ENCODE data around the gene LRP2BP. TPM values are rescaled to one million over a fixed set of nuclear protein-coding genes. Genes with fewer than 3 reads are reported as not detected.

LRP2BP gene
- 6.9 TPM for polyA plus RNA-seq (ENCODE audit: insufficient read length)
- long read RNA-seq, donor 1, partial matches to known transcripts: 14 of 21 reads
- long read RNA-seq, donor 1, other reads (novel, unspliced or antisense): 7 of 21 reads
- long read RNA-seq, donor 2, partial matches to known transcripts: 0 of 14 reads
- long read RNA-seq, donor 2, other reads (novel, unspliced or antisense): 14 of 14 reads
- long read RNA-seq, donor 3: 0 reads
- long read RNA-seq, donor 4: 0 reads
- long read RNA-seq, donor 5, partial matches to known transcripts: 41 of 46 reads
- long read RNA-seq, donor 5, other reads (novel, unspliced or antisense): 5 of 46 reads
- long read RNA-seq, donor 6, partial matches to known transcripts: 20 of 20 reads
- long read RNA-seq, donor 6, other reads (novel, unspliced or antisense): 0 of 20 reads
- long read RNA-seq, donor 7: 0 reads
- long read RNA-seq, donor 8: 0 reads

DNA sequence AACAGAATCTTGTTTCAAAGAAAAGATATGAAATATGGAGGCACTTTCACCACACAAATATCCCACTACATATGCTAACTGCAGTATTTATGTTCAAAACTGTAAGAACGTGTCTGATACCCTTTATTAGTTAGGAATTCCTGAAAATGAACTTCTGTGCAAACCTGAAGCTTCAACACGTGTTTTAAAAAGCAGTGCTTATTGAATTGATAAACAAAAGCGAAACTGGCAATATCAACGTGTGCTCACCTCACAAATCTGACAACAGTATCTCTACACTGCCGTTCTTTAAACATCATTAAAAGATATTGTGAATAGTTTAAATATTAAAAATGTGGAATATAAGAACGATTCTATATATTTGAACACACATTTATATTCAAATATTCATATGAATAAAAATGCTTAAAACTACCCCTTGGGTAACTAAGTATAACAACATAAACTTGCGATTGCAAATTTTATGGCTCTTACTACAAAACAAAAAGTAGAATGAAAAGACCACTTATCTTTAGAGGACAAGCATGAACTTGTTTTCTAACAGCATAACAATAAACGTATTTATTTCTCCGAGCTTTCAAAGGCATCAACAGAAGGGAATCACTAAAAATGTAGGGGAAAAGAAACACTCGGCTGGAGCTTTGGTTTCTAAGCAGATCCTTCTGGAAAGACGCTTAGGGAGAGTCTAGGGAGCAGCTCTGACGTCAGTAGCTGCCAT is at the start of gene LRP2BP:
TSS of gene LRP2BP (minus strand) at position 687 of the 718 bp plus-strand sequence. CDS start 17,738 bp downstream, outside the sequence.
- peak; percentile 87 for DNase-seq

DNA sequence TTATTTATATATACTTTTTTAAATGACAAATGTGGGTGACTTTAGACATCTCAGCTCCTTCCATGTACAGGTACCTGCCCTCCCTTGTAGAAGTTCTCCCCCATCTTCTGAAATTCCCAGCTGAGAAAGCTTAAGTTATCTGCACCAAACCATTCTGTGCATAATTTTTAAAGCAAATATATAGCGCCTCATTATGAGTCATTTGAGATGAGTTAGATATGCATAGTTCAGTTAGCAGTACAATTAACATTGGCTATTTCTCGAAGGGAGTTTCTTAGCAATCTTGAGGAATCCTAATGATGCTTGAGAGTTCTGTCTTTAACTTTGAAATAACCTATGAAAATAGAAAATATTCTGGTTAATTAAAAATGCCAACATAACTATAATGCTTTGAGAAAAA is 49.5 kb upstream of the LRP2BP start:
- DNase-seq: no peak

DNA sequence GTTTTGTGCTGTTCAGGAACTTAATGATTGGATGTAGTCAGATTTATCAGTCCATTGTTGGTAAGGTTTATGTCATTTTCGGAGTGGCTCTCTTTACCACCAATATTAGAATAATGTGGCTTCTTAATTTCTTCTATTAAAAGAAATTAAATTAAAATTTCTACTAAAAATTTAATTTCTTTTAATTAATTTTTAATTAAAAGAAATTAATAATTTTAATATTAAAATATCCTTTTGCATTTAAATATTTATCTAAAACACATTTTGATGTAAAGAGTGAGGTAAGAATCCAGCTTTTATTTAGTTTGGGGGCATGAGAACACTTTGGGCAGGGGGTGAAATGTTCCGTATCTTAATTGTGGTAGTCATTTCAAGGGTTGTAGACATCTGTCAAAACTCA is 45.8 kb upstream of the LRP2BP start:
- DNase-seq: no peak

DNA sequence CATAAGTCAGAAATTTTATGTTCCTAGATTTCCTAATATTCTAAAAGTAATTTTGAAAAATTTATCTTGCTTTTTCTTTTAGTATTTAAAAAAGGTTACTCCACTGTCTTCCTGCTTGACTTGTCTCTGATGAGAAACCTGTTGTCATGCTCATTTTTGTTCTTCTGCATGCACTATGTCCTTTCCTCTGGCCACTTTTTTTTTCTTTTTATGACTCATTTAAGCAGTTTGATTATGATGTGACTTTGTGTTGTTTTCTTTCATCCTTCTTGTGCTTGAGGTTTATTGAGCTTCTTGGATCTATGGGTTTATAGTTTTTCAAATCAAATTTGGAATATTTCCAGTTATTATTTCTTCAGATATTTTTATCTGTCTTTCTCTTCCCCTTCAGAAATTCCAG is 42.1 kb upstream of the LRP2BP start:
- DNase-seq: no peak

- no peak for DNase-seq
These were observed 39.7 kb upstream of the LRP2BP start for GRCh38 chr4:185435466-185435865.

- no peak for DNase-seq
These were observed 33.9 kb upstream of the LRP2BP start for GRCh38 chr4:185429660-185430059.

DNA sequence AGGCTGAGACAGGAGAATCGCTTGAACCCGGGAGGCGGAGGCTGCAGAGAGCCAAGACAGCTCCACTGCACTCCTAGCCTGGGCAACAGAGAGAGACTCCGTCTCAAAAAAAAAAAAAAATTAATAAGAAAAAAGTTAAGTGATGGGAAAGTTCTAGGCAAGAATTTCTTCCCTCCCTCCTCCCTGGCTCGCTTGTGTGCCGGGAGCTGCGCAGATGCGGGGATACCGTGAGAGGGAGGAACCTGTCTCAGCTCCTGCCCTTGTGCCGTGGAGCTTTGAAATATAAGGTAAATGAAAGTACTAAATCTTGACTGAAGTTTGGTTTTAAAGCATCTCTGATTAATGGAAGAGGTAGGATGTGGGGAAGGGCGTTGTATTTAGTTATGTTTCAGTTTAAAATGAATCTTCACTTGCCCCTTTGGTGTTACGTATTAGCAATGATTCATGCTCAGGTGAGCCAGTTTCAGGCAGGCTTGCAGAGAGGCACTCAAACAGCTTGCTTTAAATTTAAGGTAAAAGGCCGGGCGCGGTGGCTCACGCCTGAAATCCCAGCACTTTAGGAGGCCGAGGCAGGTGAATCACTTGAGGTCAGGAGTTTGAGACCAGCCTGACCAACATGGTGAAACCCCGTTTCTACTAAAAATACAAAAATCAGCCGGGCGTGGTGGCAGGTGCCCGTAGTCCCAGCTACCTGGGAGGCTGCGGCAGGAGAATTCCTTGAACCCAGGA is 31.4 kb upstream of the LRP2BP start:
- DNase-seq: no peak

DNA sequence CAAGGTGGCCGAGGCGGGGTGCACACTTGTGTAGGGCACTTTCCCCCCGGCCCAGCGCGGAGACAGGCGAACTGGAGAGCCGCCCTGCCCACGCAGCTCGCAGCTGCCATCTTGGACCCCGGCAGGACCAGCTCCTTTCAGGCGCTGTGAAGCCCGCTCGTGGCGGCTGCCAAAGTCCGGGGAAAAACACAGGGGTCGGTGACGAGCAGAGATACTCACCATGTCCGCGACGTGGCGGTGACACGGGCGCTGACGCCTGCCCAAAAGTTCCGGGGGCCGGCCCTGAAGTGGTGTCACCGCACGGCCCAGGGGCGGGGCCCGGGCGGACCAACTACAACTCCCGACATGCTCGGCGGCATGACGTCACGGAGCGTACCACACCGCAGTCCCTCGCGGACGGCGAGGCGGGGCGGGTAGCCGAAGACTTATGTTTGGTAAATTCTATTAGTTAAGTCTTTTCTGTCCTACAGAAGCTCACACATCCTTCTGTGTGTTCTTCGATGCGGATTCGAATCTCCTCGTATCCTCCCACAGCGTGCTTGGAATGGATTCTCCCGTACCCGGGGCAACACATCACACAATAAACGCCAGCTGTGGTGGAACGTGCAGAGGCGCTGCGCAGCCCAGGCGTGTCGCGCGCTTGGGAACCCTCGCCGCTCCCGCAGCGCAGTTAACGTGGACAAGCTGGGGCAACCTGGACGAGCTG is 30.1 kb upstream of the LRP2BP start, which contains the start of gene UFSP2:
TSS of gene UFSP2 (minus strand) at position 318 of the 706 bp plus-strand sequence. CDS start at position 222, 96 bp downstream.
- DNase-seq: peak; percentile 91

DNA sequence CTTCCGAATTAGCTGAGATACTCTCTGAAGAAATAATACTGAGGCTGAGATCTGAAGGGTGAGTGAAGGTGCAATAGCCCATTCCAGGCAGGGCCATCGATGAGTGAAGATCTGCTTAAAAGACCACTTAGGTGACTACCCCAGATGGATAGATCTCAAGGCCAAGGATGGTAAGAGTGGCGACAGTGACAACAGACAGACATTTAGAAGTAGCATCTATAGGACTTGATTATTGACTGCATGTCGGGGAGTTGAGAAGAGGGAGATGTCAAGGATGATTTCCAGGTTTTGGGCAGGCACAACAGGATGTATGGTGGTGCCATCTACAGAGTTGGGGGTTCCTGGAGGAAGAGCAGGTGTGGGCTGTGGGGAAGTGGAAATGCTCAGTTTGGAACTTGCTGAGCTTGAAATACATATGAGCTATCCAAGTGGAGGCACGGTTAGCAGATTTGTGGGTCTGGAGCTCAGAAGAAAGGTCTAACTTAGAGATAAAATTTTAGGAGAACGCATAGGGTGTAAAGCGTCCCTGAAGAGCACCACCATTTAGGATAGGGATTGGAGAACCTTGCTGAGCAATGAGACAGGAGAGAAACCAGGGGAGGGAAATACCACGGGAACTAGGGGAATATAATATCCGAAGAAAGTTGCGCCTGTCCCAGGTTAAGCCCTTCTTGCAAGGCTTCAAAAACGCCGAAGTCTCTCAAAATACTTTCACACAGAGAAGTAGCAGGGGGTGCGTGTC is 29.4 kb upstream of the LRP2BP start:
- peak; percentile 22 for DNase-seq

GRCh38 chr4:185421366-185422124 is 25.8 kb upstream of the LRP2BP start:
- DNase-seq: no peak

DNA sequence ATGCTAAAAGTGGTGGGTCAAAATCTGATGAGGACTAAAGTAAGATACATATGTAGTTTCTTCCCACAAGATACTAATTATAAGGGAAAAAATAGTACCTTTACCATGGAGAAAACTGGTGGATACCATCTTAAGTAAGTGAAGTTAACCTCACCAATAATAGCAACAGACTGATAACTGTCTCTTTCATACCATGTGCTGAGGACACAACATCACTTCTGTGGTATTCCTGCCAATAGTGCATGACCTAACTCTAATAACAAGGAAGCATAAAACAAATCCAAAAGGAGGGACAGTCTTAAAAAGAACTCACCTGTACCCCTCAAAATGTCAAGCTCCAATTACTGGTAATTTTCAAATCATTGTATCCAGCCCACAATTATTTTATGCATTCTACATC is 21.2 kb upstream of the LRP2BP start:
- no peak for DNase-seq

GRCh38 chr4:185412412-185412811 is 16.7 kb upstream of the LRP2BP start:
- DNase-seq: no peak

DNA sequence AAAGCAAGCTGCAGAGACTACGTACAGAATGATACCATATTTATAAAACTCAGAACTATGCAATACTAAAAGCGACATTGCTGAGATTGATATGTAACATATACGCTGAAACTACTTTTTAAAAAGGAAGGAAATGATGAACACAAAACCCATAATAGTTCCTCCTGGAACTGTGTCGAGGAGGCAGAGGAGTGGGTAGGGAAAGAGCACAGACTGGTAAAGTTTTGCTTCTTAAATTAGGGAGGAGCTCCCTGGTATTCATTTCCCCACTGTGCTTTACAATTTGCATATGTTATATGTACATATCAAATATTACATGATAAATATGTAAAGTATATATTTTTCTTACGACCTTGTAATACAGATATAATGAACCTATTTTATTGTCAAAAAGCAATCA is 16.1 kb upstream of the LRP2BP start:
- no peak for DNase-seq

- DNase-seq: no peak
These were observed 12.7 kb upstream of the LRP2BP start for GRCh38 chr4:185408432-185408831.

- no peak for DNase-seq
These were observed 9.7 kb upstream of the LRP2BP start for GRCh38 chr4:185405296-185405999.

- no peak for DNase-seq
These were observed 8.3 kb upstream of the LRP2BP start for GRCh38 chr4:185404031-185404430.

- no peak for DNase-seq
These were observed 3.7 kb upstream of the LRP2BP start for GRCh38 chr4:185399466-185399865.

- DNase-seq: no peak
These were observed 2.9 kb upstream of the LRP2BP start for GRCh38 chr4:185398618-185399017.

- peak; percentile 72 for DNase-seq
These were observed 1.1 kb upstream of the LRP2BP start, which contains the start of gene ANKRD37 for GRCh38 chr4:185396724-185397385. Gene ANKRD37, plus strand, starts transcription at chr4:185396841. Its CDS starts 83 bp downstream, at chr4:185396924.

Measured in left kidney (tissue), 8 donors.